Upper lobe of right lung (tissue), 1 donor: ENCODE results near the gene CFAP100. TPM values are rescaled to one million over a fixed set of nuclear protein-coding genes. Genes with fewer than 3 reads are reported as not detected.

Source experiments
- ATAC-seq: fragments of 200-7000 bp; cut with Tn5 transposase; one replicate; pipeline ENCODE4 v1.9.1; 2020; ENCODE audit warnings: mild to moderate bottlenecking, moderate library complexity
- DNase-seq: peaks from one replicate; pipeline ENCODE4 v3.0.0-alpha.2; 2020
- H3K27ac ChIP-seq: fragments of 200-600 bp; one replicate; pipeline ENCODE4 v1.8.0; 2022
- H3K27me3 ChIP-seq: fragments of 200-600 bp; one replicate; pipeline ENCODE4 v1.8.0; 2022; ENCODE audit warnings: mild to moderate bottlenecking
- H3K36me3 ChIP-seq: fragments of 200-600 bp; one replicate; pipeline ENCODE4 v1.8.0; 2022
- H3K4me1 ChIP-seq: fragments of 200-600 bp; one replicate; pipeline ENCODE4 v1.8.0; 2022
- H3K4me3 ChIP-seq: fragments of 200-600 bp; one replicate; pipeline ENCODE4 v1.8.0; 2022; ENCODE audit warnings: mild to moderate bottlenecking
- H3K9me3 ChIP-seq: fragments of 200-600 bp; one replicate; pipeline ENCODE4 v1.8.0; 2022
- intact Hi-C: fragments of 100-400 bp; cut with DNase I; formaldehyde crosslinking; loops from one replicate; pipeline ENCODE4 v1.11.0; 2022
- total RNA-seq: library from RNA; stranded (reverse); fragmentation: NEBNext Ultra II Directional; extraction: Animal tissue kit (Norgen Biotek cat#: 25700); gene quantifications from one replicate; pipeline ENCODE4 v1.2.1, GENCODE V29; 2021
- TF ChIP-seq, protein P1 (sequence below): fragments of 200-600 bp; IDR thresholded peaks from one replicate; pipeline ENCODE4 v1.8.0; 2022; ENCODE audit warnings: antibody characterized with exemption
- donor health status: DM: no; HTN: yes; CAD: no; lungs with severe emphysema.

The CFAP100 gene
- total RNA-seq, 1 donor from 2014 or later: not detected

DNA sequence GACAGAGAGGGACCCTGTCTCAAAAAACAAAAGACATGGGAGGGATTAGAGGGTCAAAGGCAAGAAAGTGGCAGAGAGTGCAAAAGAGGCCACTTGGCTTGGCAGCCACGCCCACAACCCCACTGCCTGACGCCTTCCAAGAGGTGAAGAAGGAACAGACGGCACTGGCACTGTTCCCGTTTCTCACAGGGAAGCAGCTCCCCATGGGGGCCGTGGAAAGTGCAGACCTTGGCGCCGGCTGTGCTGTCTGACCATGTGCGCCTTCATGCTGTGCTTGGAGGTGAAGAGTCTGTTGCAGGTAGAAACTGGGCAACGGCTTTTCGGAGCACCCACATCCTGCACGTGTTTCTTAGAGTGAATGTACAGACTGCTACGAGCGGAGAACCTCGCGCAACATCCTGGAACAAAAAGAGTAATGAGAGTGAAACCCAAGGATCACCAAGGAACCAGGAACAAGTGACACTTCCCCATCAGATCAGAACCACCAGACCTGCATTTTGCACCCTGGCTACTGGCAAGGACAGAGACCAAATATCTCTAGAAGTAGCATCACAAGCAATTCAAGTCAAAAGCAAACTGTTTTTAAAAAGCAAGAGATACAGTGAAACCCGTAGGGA, 71.3 kb downstream of the CFAP100 start:
- DNase-seq (peak; percentile 85), ATAC-seq (peak; percentile 58)
- H3K27ac ChIP-seq: peak overlapping the region; percentile 44
- intact Hi-C loops: no loop called here
- no peaks in the 10 kb centered on the region for H3K9me3 ChIP-seq
- peaks cover 99% of the 10 kb centered on the region for H3K36me3 ChIP-seq
- TF ChIP-seq, protein P1, sequence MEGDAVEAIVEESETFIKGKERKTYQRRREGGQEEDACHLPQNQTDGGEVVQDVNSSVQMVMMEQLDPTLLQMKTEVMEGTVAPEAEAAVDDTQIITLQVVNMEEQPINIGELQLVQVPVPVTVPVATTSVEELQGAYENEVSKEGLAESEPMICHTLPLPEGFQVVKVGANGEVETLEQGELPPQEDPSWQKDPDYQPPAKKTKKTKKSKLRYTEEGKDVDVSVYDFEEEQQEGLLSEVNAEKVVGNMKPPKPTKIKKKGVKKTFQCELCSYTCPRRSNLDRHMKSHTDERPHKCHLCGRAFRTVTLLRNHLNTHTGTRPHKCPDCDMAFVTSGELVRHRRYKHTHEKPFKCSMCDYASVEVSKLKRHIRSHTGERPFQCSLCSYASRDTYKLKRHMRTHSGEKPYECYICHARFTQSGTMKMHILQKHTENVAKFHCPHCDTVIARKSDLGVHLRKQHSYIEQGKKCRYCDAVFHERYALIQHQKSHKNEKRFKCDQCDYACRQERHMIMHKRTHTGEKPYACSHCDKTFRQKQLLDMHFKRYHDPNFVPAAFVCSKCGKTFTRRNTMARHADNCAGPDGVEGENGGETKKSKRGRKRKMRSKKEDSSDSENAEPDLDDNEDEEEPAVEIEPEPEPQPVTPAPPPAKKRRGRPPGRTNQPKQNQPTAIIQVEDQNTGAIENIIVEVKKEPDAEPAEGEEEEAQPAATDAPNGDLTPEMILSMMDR: no peak
- no peak overlapping the region for H3K4me3 ChIP-seq
- no peaks in the 10 kb centered on the region for H3K27me3 ChIP-seq
- H3K4me1 ChIP-seq: peaks cover 33% of the 10 kb centered on the region

DNA sequence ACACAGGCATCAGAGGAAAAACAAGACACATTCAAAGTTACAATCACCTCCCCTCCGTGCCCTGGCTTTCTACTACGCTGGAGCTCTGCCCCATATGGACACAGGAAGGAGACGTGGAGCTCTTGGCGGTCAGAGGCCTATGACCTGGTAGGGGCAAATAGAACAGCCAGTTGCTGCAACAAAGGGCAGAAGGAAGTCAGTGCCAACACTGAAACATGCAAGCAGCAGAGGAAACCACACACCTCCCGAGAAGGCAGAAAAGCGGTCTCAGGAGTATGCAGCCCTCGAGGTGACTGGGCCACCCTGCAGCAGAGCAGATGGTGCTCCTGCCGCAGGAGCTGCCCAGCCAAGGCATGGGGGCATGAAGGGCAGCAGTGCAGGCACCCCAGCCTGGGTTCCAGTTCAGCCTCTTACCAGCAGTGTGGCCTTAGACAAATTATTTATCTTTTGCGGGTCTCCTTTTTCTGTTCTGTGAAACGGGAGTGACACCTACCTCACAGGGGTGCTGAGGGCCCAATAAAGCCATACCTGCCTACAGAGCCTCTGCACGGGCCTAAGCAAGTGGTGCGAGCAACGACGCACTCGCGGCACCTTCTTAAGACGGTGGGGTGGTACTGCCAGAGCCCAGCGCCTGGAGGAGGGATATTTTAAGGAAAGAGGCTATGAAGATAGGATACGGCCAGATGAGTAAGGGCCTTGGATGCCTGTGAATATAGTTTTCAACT, 72.3 kb downstream of the CFAP100 start:
- DNase-seq (peak; percentile 42), ATAC-seq (peak; percentile 53)
- Histone ChIP-seq H3K27ac (peak overlapping the region; percentile 44), H3K27me3 (no peaks in the 10 kb centered on the region), H3K9me3 (no peaks in the 10 kb centered on the region), H3K4me1 (peaks cover 43% of the 10 kb centered on the region), H3K4me3 (no peak overlapping the region), H3K36me3 (peaks cover 98% of the 10 kb centered on the region)
- intact Hi-C loops: no loop called here
- TF ChIP-seq, protein P1: no peak

DNA sequence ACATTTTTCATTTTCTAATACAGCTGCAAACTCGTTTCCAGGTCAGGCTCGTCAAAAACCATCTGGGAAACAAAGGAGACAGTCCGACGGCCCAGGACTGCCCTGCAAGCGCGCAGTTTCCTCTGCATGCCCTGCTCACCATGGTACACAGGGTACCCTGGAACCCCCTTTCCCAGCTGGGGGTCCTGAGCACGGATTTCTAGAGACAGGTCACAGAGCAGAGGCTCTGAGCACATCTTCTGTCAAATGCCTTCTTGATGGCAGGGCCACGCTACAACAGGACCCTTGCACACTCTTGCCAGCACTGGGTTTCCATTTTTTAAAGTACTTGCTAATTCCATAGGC, 72.9 kb downstream of the CFAP100 start:
- ATAC-seq: no peak
- TF ChIP-seq, protein P1: no peak
- peaks cover 48% of the 10 kb centered on the region for H3K4me1 ChIP-seq

DNA sequence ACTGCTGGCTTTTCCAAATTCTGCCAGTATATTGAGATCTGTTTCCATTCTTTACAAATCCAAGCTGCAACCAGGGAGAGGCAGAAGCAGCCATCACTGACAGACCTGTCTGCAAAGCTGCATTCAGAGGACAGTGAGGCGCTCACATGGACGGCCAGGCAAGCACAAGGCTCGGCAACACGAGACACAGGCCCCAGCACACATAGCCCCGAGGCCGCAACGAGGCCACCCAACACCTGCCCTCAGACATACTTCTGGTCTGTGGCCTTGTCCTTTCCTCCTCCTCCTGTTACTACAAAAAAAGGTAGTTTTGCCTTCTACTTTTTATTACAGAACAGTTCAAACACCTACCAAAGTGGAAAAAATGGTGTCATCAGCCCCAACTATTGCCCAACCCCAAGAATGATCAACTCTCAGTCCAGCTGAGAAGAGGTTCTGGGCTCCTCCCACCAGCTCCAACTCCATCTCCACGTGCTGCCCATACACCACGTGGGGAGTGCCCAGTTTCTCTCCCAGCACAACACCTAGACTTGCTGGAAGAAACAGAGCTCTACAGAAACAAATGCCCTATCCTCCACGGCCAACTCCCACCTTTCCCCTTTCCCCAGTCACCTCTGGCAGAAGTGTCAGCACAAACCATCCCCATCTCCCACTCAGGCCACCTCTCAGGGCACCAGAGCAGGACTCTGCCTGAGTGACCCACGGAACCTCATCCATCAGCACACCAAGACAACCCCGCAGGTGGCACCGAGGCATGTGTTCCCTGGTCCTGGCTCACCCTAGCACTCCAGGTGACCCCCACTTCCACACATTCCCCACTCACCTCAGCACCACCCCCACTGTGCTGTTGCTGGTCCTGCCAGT, 73.6 kb downstream of the CFAP100 start:
- H3K9me3 ChIP-seq: no peaks in the 10 kb centered on the region
- H3K36me3 ChIP-seq: peaks cover 86% of the 10 kb centered on the region
- H3K4me1 ChIP-seq: peaks cover 55% of the 10 kb centered on the region
- intact Hi-C loops: no loop called here
- peak; percentile 54 for ATAC-seq
- H3K4me3 ChIP-seq: no peak overlapping the region
- H3K27ac ChIP-seq: no peak overlapping the region
- DNase-seq: peak; percentile 73
- no peaks in the 10 kb centered on the region for H3K27me3 ChIP-seq
- TF ChIP-seq, protein P1: no peak

More for the DNA sequence above, 72.9 kb downstream of the CFAP100 start:
- no peak overlapping the region for H3K4me3 ChIP-seq
- intact Hi-C loops: no loop called here
- peak; percentile 22 for DNase-seq
- H3K9me3 ChIP-seq: no peaks in the 10 kb centered on the region
- H3K27me3 ChIP-seq: no peaks in the 10 kb centered on the region
- peaks cover 92% of the 10 kb centered on the region for H3K36me3 ChIP-seq
- H3K27ac ChIP-seq: no peak overlapping the region

DNA sequence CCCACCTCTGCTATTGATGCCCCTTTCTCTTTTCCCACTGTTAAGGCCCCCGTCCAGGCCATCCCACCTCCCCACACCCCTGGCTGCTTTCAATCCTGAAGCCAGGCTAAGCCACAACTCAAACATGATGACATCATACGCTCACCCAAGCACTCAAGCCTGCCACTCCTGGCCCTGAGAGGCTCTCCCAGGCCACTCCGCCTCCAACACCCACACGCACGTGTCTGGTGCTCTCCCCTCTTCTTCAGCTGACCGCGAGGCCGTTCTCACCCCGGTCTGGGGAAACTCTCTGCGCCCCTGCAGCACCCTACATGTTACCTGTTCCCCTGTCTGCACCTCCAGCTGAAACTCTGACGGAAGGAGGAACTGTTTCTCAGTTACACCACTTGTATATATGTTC, 74.8 kb downstream of the CFAP100 start:
- intact Hi-C loops: no loop called here
- Histone ChIP-seq H3K9me3 (no peaks in the 10 kb centered on the region), H3K27me3 (no peaks in the 10 kb centered on the region), H3K4me1 (peaks cover 67% of the 10 kb centered on the region), H3K27ac (no peak overlapping the region), H3K36me3 (peaks cover 73% of the 10 kb centered on the region), H3K4me3 (no peak overlapping the region)
- TF ChIP-seq, protein P1: no peak
- DNase-seq: peak; percentile 82
- ATAC-seq: peak; percentile 41
